ENCODE data around the gene PRKN. TPM values are rescaled to one million over a fixed set of nuclear protein-coding genes. Genes with fewer than 3 reads are reported as not detected.

Gene PRKN
- total and polyA plus RNA-seq, 2 experiments from 2014 or later: 1.2 to 2.3 TPM

GRCh38 chr6:161732594-161732993 lies 995.0 kb downstream of the PRKN start:
- Histone ChIP-seq H3K4me3 (no peak overlapping the region), H4K20me1 (ENCODE audit: insufficient read depth) (no peaks in the 10 kb centered on the region), H2AFZ (no peak overlapping the region), H3K4me1 (ENCODE audit: insufficient read depth) (no peaks in the 10 kb centered on the region), H3K9me3 (ENCODE audit: low read depth) (no peaks in the 10 kb centered on the region), H3K79me2 (ENCODE audit: insufficient read depth) (no peaks in the 10 kb centered on the region), H3K4me2 (ENCODE audit: unreplicated experiment) (no peak overlapping the region), H3K9ac (no peak overlapping the region), H3F3A (ENCODE audit: insufficient read depth) (0 out of 2 replicates have a peak, but pooled peaks cover 3% of the 10 kb centered on the region), H3K9me2 (ENCODE audit: insufficient read depth) (no peaks in the 10 kb centered on the region), H3K27ac (no peak overlapping the region), H3K36me3 (ENCODE audit: low read depth) (no peaks in the 10 kb centered on the region), H3K27me3 (replicated peaks; ENCODE audit: insufficient read depth) (no peaks in the 10 kb centered on the region)
- DNase-seq: no peak
- no peak for TF ChIP-seq EZH2phosphoT487 (IDR thresholded peaks at IDR 0.05; ENCODE audit: insufficient read depth, low read depth)
- no peak for TF ChIP-seq EZH2 (IDR thresholded peaks at IDR 0.05; ENCODE audit: insufficient read depth, poor library complexity, severe bottlenecking)
- in situ Hi-C loops (cut with MboI): no loop called here
- WGBS, 2 experiments (ENCODE audit: low coverage in 1 of 2, low lambda C conversion rate in 2 of 2, missing lambda C conversion rate in 2 of 2): 37 to 45% methylated on average over 3 of the region's 3 CpGs

GRCh38 chr6:161727083-161727833 lies 1000.3 kb downstream of the PRKN start:
- WGBS, 2 experiments (ENCODE audit: low coverage in 1 of 2, low lambda C conversion rate in 2 of 2, missing lambda C conversion rate in 2 of 2): 41 to 44% methylated on average over 6 of the region's 6 CpGs
- Histone ChIP-seq H3K36me3 (ENCODE audit: low read depth) (no peaks in the 10 kb centered on the region), H2AFZ (no peak overlapping the region), H3K27ac (no peak overlapping the region), H3K9me3 (ENCODE audit: low read depth) (no peaks in the 10 kb centered on the region), H3K27me3 (replicated peaks; ENCODE audit: insufficient read depth) (no peaks in the 10 kb centered on the region), H4K20me1 (ENCODE audit: insufficient read depth) (no peaks in the 10 kb centered on the region), H3K79me2 (ENCODE audit: insufficient read depth) (no peaks in the 10 kb centered on the region), H3K9ac (no peak overlapping the region), H3F3A (ENCODE audit: insufficient read depth) (0 out of 2 replicates have a peak, but pooled peaks cover 3% of the 10 kb centered on the region), H3K9me2 (ENCODE audit: insufficient read depth) (no peaks in the 10 kb centered on the region), H3K4me1 (ENCODE audit: insufficient read depth) (no peaks in the 10 kb centered on the region), H3K4me3 (no peak overlapping the region), H3K4me2 (ENCODE audit: unreplicated experiment) (no peak overlapping the region)
- no peak for TF ChIP-seq EZH2 (IDR thresholded peaks at IDR 0.05; ENCODE audit: insufficient read depth, poor library complexity, severe bottlenecking)
- no peak for TF ChIP-seq EZH2phosphoT487 (IDR thresholded peaks at IDR 0.05; ENCODE audit: insufficient read depth, low read depth)
- in situ Hi-C loops (cut with MboI): no loop called here
- DNase-seq: no peak

- Histone ChIP-seq H2AFZ (no peak overlapping the region), H3K27me3 (replicated peaks; ENCODE audit: insufficient read depth) (no peaks in the 10 kb centered on the region), H3K4me1 (ENCODE audit: insufficient read depth) (no peaks in the 10 kb centered on the region), H3F3A (ENCODE audit: insufficient read depth) (no peaks in the 10 kb centered on the region), H3K4me2 (ENCODE audit: unreplicated experiment) (no peak overlapping the region), H3K4me3 (no peak overlapping the region), H3K9me2 (ENCODE audit: insufficient read depth) (no peaks in the 10 kb centered on the region), H3K9me3 (ENCODE audit: low read depth) (no peaks in the 10 kb centered on the region), H4K20me1 (ENCODE audit: insufficient read depth) (no peaks in the 10 kb centered on the region), H3K79me2 (ENCODE audit: insufficient read depth) (no peaks in the 10 kb centered on the region), H3K36me3 (ENCODE audit: low read depth) (no peaks in the 10 kb centered on the region), H3K9ac (no peak overlapping the region), H3K27ac (no peak overlapping the region)
- in situ Hi-C loops (cut with MboI): no loop called here
- WGBS, 2 experiments (ENCODE audit: low coverage in 1 of 2, low lambda C conversion rate in 2 of 2, missing lambda C conversion rate in 2 of 2): 36 to 41% methylated on average over 3 of the region's 3 CpGs
- no peak for TF ChIP-seq EZH2phosphoT487 (IDR thresholded peaks at IDR 0.05; ENCODE audit: insufficient read depth, low read depth)
- TF ChIP-seq EZH2 (IDR thresholded peaks at IDR 0.05; ENCODE audit: insufficient read depth, poor library complexity, severe bottlenecking): no peak
- DNase-seq: no peak
Measured at GRCh38 chr6:161722394-161722793, 1005.2 kb downstream of the PRKN start.

GRCh38 chr6:161721511-161721910 lies 1006.1 kb downstream of the PRKN start:
- Histone ChIP-seq H2AFZ (no peak overlapping the region), H3K79me2 (ENCODE audit: insufficient read depth) (no peaks in the 10 kb centered on the region), H3K9me2 (ENCODE audit: insufficient read depth) (no peaks in the 10 kb centered on the region), H4K20me1 (ENCODE audit: insufficient read depth) (no peaks in the 10 kb centered on the region), H3K4me1 (ENCODE audit: insufficient read depth) (no peaks in the 10 kb centered on the region), H3K36me3 (ENCODE audit: low read depth) (no peaks in the 10 kb centered on the region), H3K9me3 (ENCODE audit: low read depth) (no peaks in the 10 kb centered on the region), H3K9ac (no peak overlapping the region), H3K27ac (no peak overlapping the region), H3K4me3 (no peak overlapping the region), H3K4me2 (ENCODE audit: unreplicated experiment) (no peak overlapping the region), H3F3A (ENCODE audit: insufficient read depth) (no peaks in the 10 kb centered on the region), H3K27me3 (replicated peaks; ENCODE audit: insufficient read depth) (no peaks in the 10 kb centered on the region)
- WGBS, 2 experiments (ENCODE audit: low coverage in 1 of 2, low lambda C conversion rate in 2 of 2, missing lambda C conversion rate in 2 of 2): 57 to 60% methylated on average over 7 to 8 of the region's 8 CpGs
- no peak for TF ChIP-seq EZH2phosphoT487 (IDR thresholded peaks at IDR 0.05; ENCODE audit: insufficient read depth, low read depth)
- in situ Hi-C loops (cut with MboI): no loop called here
- no peak for DNase-seq
